ENCODE measurements around the gene ERVW-1.
"Not testable (repeated sequence)": the region's sequence is repeated elsewhere in the genome, so short reads cannot be mapped to it uniquely, and the experiment has no call there.

DNA sequence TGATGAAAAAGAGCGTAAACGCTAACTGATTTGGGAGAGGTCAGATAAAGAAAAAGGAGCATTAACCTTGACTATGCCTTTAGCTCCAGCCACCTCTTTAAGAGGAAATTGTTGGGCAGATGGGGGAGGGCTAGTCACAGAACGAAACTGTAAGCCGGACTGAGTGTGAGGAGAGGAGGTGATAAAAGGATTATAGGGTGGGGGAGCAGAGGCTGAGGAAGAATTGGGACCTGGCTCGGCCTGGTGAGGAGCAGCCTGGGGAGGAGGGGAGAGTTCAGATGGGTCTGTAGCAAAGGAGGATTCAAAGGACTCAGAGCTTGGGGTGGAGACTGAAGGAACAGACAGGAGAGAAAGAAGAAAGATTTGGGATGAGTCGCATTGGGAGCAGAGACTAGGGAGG, 5.9 kb upstream of the ERVW-1 start:
- TF ChIP-seq, protein P1, sequence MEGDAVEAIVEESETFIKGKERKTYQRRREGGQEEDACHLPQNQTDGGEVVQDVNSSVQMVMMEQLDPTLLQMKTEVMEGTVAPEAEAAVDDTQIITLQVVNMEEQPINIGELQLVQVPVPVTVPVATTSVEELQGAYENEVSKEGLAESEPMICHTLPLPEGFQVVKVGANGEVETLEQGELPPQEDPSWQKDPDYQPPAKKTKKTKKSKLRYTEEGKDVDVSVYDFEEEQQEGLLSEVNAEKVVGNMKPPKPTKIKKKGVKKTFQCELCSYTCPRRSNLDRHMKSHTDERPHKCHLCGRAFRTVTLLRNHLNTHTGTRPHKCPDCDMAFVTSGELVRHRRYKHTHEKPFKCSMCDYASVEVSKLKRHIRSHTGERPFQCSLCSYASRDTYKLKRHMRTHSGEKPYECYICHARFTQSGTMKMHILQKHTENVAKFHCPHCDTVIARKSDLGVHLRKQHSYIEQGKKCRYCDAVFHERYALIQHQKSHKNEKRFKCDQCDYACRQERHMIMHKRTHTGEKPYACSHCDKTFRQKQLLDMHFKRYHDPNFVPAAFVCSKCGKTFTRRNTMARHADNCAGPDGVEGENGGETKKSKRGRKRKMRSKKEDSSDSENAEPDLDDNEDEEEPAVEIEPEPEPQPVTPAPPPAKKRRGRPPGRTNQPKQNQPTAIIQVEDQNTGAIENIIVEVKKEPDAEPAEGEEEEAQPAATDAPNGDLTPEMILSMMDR (IDR thresholded peaks at IDR 0.05): not testable (repeated sequence)
- TF ChIP-seq POLR2A (IDR thresholded peaks at IDR 0.05): not testable (repeated sequence)

Data from ovary (tissue), 3 donors.